ENCODE data around the gene SLC30A4. TPM values are rescaled to one million over a fixed set of nuclear protein-coding genes. Genes with fewer than 3 reads are reported as not detected.
A peak's percentile ranks its signal among the peaks of the same experiment; 100 is the strongest.

The SLC30A4 gene
- total RNA-seq, 2 donors from 2014 or later: 0.53 to 1.2 TPM

- no peak overlapping the region for H3K27ac ChIP-seq (ENCODE audit: low read depth, low read length)
Measured at GRCh38 chr15:45457220-45457619, 65.3 kb downstream of the SLC30A4 start.

DNA sequence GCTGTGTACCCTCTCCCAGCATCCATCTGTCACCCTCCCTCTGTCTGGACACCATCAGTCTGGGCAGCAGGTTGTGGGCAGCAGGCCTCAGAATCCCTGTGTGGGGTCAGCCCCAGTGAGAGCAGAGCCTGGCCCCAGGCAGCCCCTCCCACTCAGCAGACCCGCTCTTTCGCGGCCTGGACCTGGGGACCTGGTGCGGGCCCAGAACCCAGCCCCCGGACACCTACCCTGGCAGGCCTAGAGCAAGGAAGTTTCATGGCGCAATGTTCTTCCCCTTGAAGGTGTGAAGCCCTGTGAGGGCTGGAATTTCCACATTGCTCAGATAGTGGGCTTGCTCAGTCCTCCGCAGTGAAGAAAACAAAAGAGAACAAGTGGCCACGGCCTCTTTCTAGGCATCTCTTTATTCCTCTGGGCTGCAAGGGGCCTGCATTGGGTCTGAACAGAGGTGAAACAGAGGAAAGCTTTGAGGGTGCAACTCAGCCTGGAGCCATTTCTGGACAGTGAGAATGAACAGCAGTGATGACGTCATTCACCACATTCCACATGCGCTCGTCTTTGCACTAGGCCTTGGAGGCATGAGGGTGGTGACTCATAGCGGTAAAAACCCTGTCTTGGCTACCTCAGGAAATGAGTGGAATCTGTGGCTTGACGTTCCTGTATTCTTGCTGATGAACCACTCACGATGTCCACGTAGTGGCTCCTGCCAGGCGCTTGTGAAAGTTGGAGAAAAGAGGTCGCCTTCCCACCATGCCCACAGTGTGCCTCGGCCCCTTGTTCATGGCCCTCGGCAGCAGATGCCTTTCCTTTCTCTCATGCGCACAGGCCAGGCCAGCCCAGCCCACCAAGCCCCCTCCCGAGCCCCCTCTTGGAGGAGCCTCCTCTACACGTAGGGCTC is 66.1 kb downstream of the SLC30A4 start:
- H3K27me3 Mint-ChIP-seq (ENCODE audit: insufficient read depth): peaks cover 41% of the 10 kb centered on the region
- peaks cover 23% of the 10 kb centered on the region for H3K9me3 Mint-ChIP-seq
- Histone ChIP-seq H3K36me3 (ENCODE audit: control insufficient read depth, insufficient read depth, low read length) (no peaks in the 10 kb centered on the region), H3K9me3 (ENCODE audit: control insufficient read depth, low read length) (peaks cover 6% of the 10 kb centered on the region), H3K27ac (ENCODE audit: low read depth, low read length) (no peak overlapping the region), H3K27me3 (ENCODE audit: control insufficient read depth, insufficient read depth, low read length, poor library complexity, severe bottlenecking) (peaks cover 27% of the 10 kb centered on the region), H3K4me1 (ENCODE audit: control insufficient read depth, insufficient read depth, low read length) (no peaks in the 10 kb centered on the region), H3K9ac (ENCODE audit: extremely low read depth, low read length, poor library complexity, severe bottlenecking) (no peak overlapping the region), H3K4me3 (ENCODE audit: low read length) (no peak overlapping the region)
- no peak overlapping the region for H3K4me3 Mint-ChIP-seq
- peaks cover 4% of the 10 kb centered on the region for H3K4me1 Mint-ChIP-seq
- no peak for TF ChIP-seq CTCF (conservative IDR thresholded peaks at IDR 0.05)
- H3K36me3 Mint-ChIP-seq (ENCODE audit: low read depth): peaks cover 2% of the 10 kb centered on the region
- peak; percentile 50 for DNase-seq
- no peak overlapping the region for H3K27ac Mint-ChIP-seq
- WGBS, 2 experiments (ENCODE audit: insufficient coverage in 1 of 2, insufficient read length in 1 of 2): 79 to 87% methylated on average over 17 to 22 of the region's 22 CpGs

More at GRCh38 chr15:45457220-45457619, 65.3 kb downstream of the SLC30A4 start:
- WGBS, 2 experiments (ENCODE audit: insufficient coverage in 1 of 2, insufficient read length in 1 of 2): 36 to 44% methylated on average over 5 of the region's 5 CpGs
- H3K9ac ChIP-seq (ENCODE audit: extremely low read depth, low read length, poor library complexity, severe bottlenecking): no peak overlapping the region
- peak; percentile 56 for DNase-seq
- no peaks in the 10 kb centered on the region for H3K9me3 ChIP-seq (ENCODE audit: control insufficient read depth, low read length)
- H3K4me1 ChIP-seq (ENCODE audit: control insufficient read depth, insufficient read depth, low read length): no peaks in the 10 kb centered on the region
- no peak overlapping the region for H3K4me3 Mint-ChIP-seq
- H3K36me3 ChIP-seq (ENCODE audit: control insufficient read depth, insufficient read depth, low read length): no peaks in the 10 kb centered on the region
- H3K36me3 Mint-ChIP-seq (ENCODE audit: low read depth): no peaks in the 10 kb centered on the region
- peaks cover 16% of the 10 kb centered on the region for H3K9me3 Mint-ChIP-seq
- H3K4me3 ChIP-seq (ENCODE audit: low read length): no peak overlapping the region
- no peak for TF ChIP-seq CTCF (conservative IDR thresholded peaks at IDR 0.05)
- no peak overlapping the region for H3K27ac Mint-ChIP-seq
- peaks cover 4% of the 10 kb centered on the region for H3K4me1 Mint-ChIP-seq
- H3K27me3 Mint-ChIP-seq (ENCODE audit: insufficient read depth): peaks cover 42% of the 10 kb centered on the region
- peaks cover 27% of the 10 kb centered on the region for H3K27me3 ChIP-seq (ENCODE audit: control insufficient read depth, insufficient read depth, low read length, poor library complexity, severe bottlenecking)

DNA sequence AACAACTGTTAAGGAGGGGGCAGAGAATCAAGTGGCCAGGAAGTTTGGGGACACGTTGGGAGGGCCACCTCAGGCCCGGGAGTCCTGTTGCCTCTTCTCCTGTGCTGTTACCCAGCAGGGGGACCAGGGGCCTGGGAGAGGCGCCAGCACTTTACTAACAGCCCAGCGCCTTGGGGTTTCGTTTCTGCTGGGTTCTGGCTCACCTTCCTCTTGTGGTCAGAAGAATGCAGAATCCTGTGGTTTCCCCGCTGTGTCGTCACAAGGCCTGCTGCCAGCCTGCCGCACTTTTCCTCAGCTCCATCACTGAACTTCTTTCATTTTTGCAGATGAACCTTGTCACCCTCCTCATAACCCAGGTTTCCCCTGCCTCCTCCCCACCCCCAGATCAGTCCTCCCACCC is 67.7 kb downstream of the SLC30A4 start:
- Histone ChIP-seq H3K27me3 (ENCODE audit: control insufficient read depth, insufficient read depth, low read length, poor library complexity, severe bottlenecking) (peaks cover 14% of the 10 kb centered on the region), H3K27ac (ENCODE audit: low read depth, low read length) (no peak overlapping the region), H3K4me1 (ENCODE audit: control insufficient read depth, insufficient read depth, low read length) (no peaks in the 10 kb centered on the region), H3K36me3 (ENCODE audit: control insufficient read depth, insufficient read depth, low read length) (no peaks in the 10 kb centered on the region), H3K4me3 (ENCODE audit: low read length) (no peak overlapping the region), H3K9ac (ENCODE audit: extremely low read depth, low read length, poor library complexity, severe bottlenecking) (no peak overlapping the region), H3K9me3 (ENCODE audit: control insufficient read depth, low read length) (peaks cover 12% of the 10 kb centered on the region)
- H3K36me3 Mint-ChIP-seq (ENCODE audit: low read depth): peaks cover 2% of the 10 kb centered on the region
- 84 to 87% methylated on average over 5 to 8 of the region's 8 CpGs for WGBS, 2 experiments (ENCODE audit: insufficient coverage in 1 of 2, insufficient read length in 1 of 2)
- H3K4me3 Mint-ChIP-seq: no peak overlapping the region
- H3K27me3 Mint-ChIP-seq (ENCODE audit: insufficient read depth): peaks cover 32% of the 10 kb centered on the region
- H3K4me1 Mint-ChIP-seq: peaks cover 6% of the 10 kb centered on the region
- H3K27ac Mint-ChIP-seq: no peak overlapping the region
- TF ChIP-seq CTCF (conservative IDR thresholded peaks at IDR 0.05): no peak
- H3K9me3 Mint-ChIP-seq: peaks cover 30% of the 10 kb centered on the region
- DNase-seq: no peak
